ENCODE results near the gene AGPAT4. TPM values are rescaled to one million over a fixed set of nuclear protein-coding genes. Genes with fewer than 3 reads are reported as not detected.

AGPAT4 gene
- total and polyA plus RNA-seq, 2 of the 4 experiments (the other 2 are of a cell fraction): 3.6 to 3.8 TPM

DNA sequence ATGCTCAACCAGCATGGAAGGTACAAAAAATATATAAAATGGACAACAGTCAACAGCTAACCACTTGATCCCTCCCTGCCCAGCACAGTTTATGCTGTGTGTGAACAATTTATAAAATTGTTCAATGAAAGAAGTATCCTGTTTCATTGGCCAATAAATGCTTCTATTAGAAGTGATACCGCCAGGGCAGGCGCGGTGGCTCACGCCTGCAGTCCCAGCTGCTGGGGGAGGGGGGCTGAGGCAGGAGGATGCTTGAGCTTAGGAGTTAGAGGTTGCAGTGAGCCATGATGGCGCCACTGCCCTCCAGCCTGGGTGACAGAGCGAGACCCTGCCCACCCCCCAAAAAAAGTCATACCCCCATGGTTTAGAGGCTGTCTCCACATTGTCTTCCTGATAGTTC is 4.6 kb downstream of the AGPAT4 start:
- Histone ChIP-seq H4K8ac (ENCODE audit: low read depth in 2 of 2, low read length in 2 of 2) (no peak overlapping the region), H3K9me3 (ENCODE audit: control insufficient read depth, insufficient read depth, low read length) (no peaks in the 10 kb centered on the region), H4K5ac (ENCODE audit: low read depth, low read length) (no peak overlapping the region), H2BK15ac (ENCODE audit: low read depth, low read length) (no peak overlapping the region), H3K4ac (ENCODE audit: low read depth, low read length) (no peak overlapping the region), H3K23ac (ENCODE audit: low read depth, low read length) (no peak overlapping the region), H3K9me1 (ENCODE audit: insufficient read depth, low read length) (peaks cover 4% of the 10 kb centered on the region), H4K91ac (ENCODE audit: insufficient read depth, low read depth, low read length) (no peak overlapping the region), H2AK5ac (ENCODE audit: low read depth, low read length) (no peak overlapping the region), H2AFZ (replicated peaks; ENCODE audit: low read length, poor library complexity) (no peak overlapping the region), H3K27me3 (ENCODE audit: control insufficient read depth, insufficient read depth, low read length) (no peaks in the 10 kb centered on the region), H3K36me3 (ENCODE audit: control insufficient read depth, insufficient read depth, low read length) (peaks cover 2% of the 10 kb centered on the region; the same call in 1 of the 2 replicates), H3K9ac (ENCODE audit: low read depth, low read length) (no peak overlapping the region), H2BK5ac (ENCODE audit: low read depth, low read length, poor library complexity, severe bottlenecking) (no peak overlapping the region), H3K27ac (ENCODE audit: insufficient read depth, low read length) (no peak overlapping the region), H3K79me1 (ENCODE audit: low read depth in 1 of 2, low read length in 2 of 2) (peaks cover 3 to 30% of the 10 kb centered on the region in 2 experiments; a peak in 2 of 4 replicates), H2AK9ac (replicated peaks; ENCODE audit: low read depth, low read length, poor library complexity) (no peak overlapping the region), H4K20me1 (ENCODE audit: insufficient read depth, low read length) (no peaks in the 10 kb centered on the region), H3K14ac (replicated peaks; ENCODE audit: low read depth, low read length) (no peak overlapping the region), H3K18ac (ENCODE audit: low read depth, low read length) (no peak overlapping the region), H2BK120ac (ENCODE audit: low read depth, low read length) (no peak overlapping the region), H2BK20ac (ENCODE audit: low read depth, low read length) (no peak overlapping the region), H3K4me1 (ENCODE audit: control insufficient read depth, insufficient read depth, low read length) (peaks cover 1% of the 10 kb centered on the region), H3K4me2 (ENCODE audit: low read depth, low read length) (no peak overlapping the region), H3K4me3 (ENCODE audit: insufficient read depth, low read depth, low read length) (no peak overlapping the region), H3K56ac (ENCODE audit: extremely low read depth, insufficient read depth, low read length) (no peak overlapping the region)
- dilution Hi-C loops (cut with HindIII; ENCODE audit: low sequenced_read_pairs, unreplicated experiment) (no loop called here), in situ Hi-C loops (cut with MboI; ENCODE audit: low sequenced_read_pairs) (loop anchor here (25.0 kb wide), 1 partner anchor 282 kb away; the partner anchor contains the start of gene MAP3K4), intact Hi-C loops (cut with micrococcal nuclease) (no loop called here)
- BruUV-seq (replicated peaks): no TSS peak
- WGBS, 2 experiments (ENCODE audit: extremely low coverage in 2 of 2, insufficient read length in 1 of 2): no CpG with 5 or more reads among the region's 6 CpGs
- no peak for ATAC-seq (ENCODE audit: low read depth)
- ChIA-PET CTCF (no interaction called here), POLR2A (ENCODE audit: unreplicated experiment) (no interaction called here)
- TF ChIP-seq, protein P1, sequence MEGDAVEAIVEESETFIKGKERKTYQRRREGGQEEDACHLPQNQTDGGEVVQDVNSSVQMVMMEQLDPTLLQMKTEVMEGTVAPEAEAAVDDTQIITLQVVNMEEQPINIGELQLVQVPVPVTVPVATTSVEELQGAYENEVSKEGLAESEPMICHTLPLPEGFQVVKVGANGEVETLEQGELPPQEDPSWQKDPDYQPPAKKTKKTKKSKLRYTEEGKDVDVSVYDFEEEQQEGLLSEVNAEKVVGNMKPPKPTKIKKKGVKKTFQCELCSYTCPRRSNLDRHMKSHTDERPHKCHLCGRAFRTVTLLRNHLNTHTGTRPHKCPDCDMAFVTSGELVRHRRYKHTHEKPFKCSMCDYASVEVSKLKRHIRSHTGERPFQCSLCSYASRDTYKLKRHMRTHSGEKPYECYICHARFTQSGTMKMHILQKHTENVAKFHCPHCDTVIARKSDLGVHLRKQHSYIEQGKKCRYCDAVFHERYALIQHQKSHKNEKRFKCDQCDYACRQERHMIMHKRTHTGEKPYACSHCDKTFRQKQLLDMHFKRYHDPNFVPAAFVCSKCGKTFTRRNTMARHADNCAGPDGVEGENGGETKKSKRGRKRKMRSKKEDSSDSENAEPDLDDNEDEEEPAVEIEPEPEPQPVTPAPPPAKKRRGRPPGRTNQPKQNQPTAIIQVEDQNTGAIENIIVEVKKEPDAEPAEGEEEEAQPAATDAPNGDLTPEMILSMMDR (conservative IDR thresholded peaks at IDR 0.05; ENCODE audit: low read depth, low read length): no peak
- TF ChIP-seq, protein P2, sequence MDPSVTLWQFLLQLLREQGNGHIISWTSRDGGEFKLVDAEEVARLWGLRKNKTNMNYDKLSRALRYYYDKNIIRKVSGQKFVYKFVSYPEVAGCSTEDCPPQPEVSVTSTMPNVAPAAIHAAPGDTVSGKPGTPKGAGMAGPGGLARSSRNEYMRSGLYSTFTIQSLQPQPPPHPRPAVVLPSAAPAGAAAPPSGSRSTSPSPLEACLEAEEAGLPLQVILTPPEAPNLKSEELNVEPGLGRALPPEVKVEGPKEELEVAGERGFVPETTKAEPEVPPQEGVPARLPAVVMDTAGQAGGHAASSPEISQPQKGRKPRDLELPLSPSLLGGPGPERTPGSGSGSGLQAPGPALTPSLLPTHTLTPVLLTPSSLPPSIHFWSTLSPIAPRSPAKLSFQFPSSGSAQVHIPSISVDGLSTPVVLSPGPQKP (IDR thresholded peaks at IDR 0.05; ENCODE audit: borderline replicate concordance, low read depth, low read length): no peak
- TF ChIP-seq FOS (IDR thresholded peaks at IDR 0.05; ENCODE audit: low read depth, low read length) (no peak), MXI1 (IDR thresholded peaks at IDR 0.05; ENCODE audit: borderline replicate concordance, low read depth, low read length) (no peak), BHLHE40 (IDR thresholded peaks at IDR 0.05; ENCODE audit: low read depth, low read length) (no peak), MAFK (IDR thresholded peaks at IDR 0.05; ENCODE audit: low read depth, low read length) (no peak), MAZ (IDR thresholded peaks at IDR 0.05; ENCODE audit: borderline replicate concordance, low read depth, low read length) (no peak), CHD1 (IDR thresholded peaks at IDR 0.05; ENCODE audit: low read depth, low read length) (no peak), CEBPB (IDR thresholded peaks at IDR 0.05; ENCODE audit: low read depth, low read length) (no peak), RAD21 (IDR thresholded peaks at IDR 0.05; ENCODE audit: low read length) (no peak), NFE2L2 (IDR thresholded peaks at IDR 0.05; ENCODE audit: low read depth, low read length) (no peak), POLR2A (IDR thresholded peaks at IDR 0.05; ENCODE audit: low read depth, low read length) (no peak), SMC3 (IDR thresholded peaks at IDR 0.05; ENCODE audit: low read depth, low read length) (no peak), RFX5 (IDR thresholded peaks at IDR 0.05; ENCODE audit: low read depth, low read length) (no peak), RCOR1 (IDR thresholded peaks at IDR 0.05; ENCODE audit: insufficient replicate concordance, low read length) (no peak)
- TF ChIP-seq, protein P3, sequence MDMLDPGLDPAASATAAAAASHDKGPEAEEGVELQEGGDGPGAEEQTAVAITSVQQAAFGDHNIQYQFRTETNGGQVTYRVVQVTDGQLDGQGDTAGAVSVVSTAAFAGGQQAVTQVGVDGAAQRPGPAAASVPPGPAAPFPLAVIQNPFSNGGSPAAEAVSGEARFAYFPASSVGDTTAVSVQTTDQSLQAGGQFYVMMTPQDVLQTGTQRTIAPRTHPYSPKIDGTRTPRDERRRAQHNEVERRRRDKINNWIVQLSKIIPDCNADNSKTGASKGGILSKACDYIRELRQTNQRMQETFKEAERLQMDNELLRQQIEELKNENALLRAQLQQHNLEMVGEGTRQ (IDR thresholded peaks at IDR 0.05; ENCODE audit: low read depth, low read length): no peak
- no peak for DNase-seq
